LHCN-M2 (cell line): ENCODE measurements around the gene OR7A5. TPM values are rescaled to one million over a fixed set of nuclear protein-coding genes. Genes with fewer than 3 reads are reported as not detected.
"Not testable (repeated sequence)": the region's sequence is repeated elsewhere in the genome, so short reads cannot be mapped to it uniquely, and the experiment has no call there.

Experiments
- DNase-seq: peaks from one replicate; pipeline ENCODE4 v3.0.0-alpha.2; 2012; ENCODE audit warnings: low read depth
- polyA plus RNA-seq: library from polyadenylated mRNA; unstranded; fragments of >200 nt; gene quantifications from one replicate; pipeline ENCODE4 v1.2.1, GENCODE V29; 2012; ENCODE audit warnings: missing spikeins
- total RNA-seq: library from RNA; depleted of rRNA; stranded (reverse); fragments of >200 nt; gene quantifications from 2 replicates; pipeline ENCODE4 v1.2.3, GENCODE V29; 2014; rRNA removed

OR7A5 gene
- total RNA-seq = 0.06 and 0.34 TPM in 2 replicates
- polyA plus RNA-seq = not detected

DNA sequence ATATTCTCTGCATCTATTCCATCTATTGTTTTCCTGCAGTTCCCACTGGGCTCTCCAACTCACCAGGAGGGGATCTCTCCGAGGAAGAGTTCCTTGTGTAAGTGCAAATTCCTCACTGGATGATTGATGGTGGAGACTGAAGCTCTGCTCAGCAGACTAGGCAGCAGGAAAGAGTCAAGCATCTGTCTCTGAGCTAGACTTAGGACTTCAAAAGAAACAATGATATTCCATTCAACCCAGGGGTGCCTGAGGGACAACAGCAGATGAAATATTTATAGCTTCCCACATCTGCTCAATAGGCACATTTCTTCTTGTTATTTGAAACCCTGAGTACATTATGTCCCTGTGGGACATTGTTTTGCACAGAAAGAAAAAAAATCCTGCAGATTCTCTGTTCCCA is at the start of gene OR7A5, which contains the start of gene OR7C1:
TSS of gene OR7A5 (minus strand) at position 175 of the 400 bp plus-strand sequence. CDS start 6,944 bp downstream, outside the sequence.
TSS of gene OR7C1 (minus strand) at position 175 of the 400 bp plus-strand sequence. CDS start 35,049 bp downstream, outside the sequence.
- DNase-seq = peak; percentile 89

GRCh38 chr19:14871619-14872230 is 36.7 kb upstream of the OR7A5 start:
- peak; percentile 4 for DNase-seq

GRCh38 chr19:14868497-14868896 is 33.5 kb upstream of the OR7A5 start:
- DNase-seq = no peak

DNA sequence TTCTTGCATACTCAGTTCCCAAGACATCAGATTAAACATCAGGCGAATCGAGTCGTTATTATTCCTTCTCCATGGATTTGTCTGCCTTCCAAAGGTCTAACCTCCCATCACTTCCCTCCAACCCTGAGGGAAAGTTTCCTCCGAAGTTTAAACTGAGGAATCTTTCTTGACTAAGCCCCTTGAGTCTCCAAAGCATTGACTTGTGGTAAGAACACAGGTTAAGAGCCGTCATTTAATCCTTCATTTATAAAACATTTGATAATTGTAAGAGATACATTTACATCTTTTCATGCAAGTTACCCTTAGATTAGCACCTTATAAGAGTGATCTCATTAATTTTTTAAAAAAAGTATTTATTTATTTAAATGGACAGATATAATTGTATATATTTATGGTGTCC is 13.8 kb upstream of the OR7A5 start, which contains the start of gene OR7A10:
TSS of gene OR7A10 (minus strand) at position 101 of the 400 bp plus-strand sequence. CDS start 7,045 bp downstream, outside the sequence.
- DNase-seq = no peak

DNA sequence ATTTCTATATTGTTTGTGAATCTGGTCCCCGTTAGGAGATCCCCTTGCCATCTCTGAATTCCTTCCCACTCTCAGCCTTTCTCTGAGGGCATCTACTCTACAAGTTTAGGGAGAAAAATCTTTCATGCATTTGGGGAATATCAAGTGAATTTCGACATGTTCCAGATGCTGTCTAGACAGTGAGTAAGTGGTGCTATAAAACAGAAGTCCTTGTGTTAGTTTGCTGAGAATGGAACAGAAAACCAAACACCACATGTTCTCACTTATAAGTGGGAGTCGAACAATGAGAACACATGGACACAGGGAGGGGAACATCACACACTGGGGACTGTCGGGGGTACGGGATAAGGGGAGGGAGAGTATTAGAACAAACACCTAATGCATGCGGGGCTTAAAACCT is 8.6 kb upstream of the OR7A5 start:
- peak; percentile 26 for DNase-seq

DNA sequence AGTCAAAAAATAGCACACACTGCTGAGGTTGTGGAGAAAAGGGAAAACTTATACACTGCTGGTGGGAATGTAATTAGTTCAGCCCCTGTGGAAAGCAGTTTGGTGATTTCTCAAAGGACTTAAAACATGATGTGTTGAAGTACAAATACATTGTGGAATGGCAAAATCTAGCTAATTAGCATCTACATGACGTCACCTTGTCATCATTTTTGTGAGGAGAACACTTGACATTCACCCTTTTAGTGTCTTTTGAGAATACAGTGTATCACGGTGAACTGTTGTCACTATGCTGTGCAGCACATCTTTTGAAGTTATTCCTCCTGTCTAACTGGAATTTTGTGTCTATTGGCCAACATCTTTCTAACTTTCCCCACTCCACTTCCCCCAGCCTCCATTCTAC is 8.2 kb upstream of the OR7A5 start:
- DNase-seq = no peak

DNA sequence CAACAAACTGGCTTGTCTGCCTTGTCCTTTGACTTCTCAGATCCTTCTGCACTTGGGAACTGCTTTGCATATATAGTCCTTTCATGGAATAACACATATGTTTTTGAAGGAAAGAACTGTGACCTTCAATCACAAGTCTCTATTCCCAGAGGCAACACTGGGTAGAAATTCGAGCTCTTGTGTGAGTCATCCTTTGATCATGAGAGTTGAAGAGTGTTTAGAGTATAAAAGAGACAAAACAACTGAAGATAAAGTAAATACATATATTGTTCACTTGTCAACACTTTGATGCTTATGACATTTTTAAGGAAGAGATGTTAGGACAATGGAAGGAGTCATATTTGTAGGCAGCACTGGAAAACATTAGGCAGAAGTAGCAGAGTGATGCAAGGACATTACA is 5.2 kb upstream of the OR7A5 start:
- peak; percentile 64 for DNase-seq

- DNase-seq = no peak
Measured at GRCh38 chr19:14837391-14837790, 2.4 kb upstream of the OR7A5 start.

- no peak for DNase-seq
Measured at GRCh38 chr19:14830702-14831101, 4.3 kb downstream of the OR7A5 start.

DNA sequence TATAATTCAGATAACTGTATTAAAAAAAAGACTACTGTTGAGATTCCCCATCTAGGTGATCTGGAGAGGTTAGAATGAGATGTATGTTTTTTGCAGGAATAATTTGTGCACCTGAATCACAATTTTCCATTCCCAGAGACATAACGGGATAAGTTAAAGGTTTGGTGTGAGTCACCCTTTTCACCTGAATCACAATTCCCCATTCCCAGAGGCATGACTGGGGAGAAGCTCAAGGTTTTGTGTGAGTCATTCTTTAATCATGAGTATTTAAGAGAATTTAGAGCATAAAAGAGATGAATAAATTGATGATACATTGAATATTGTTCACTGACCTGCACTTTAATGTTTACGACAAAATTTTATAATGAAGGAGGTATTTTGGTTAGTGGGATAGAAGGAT is 9.0 kb downstream of the OR7A5 start:
- DNase-seq = no peak

DNA sequence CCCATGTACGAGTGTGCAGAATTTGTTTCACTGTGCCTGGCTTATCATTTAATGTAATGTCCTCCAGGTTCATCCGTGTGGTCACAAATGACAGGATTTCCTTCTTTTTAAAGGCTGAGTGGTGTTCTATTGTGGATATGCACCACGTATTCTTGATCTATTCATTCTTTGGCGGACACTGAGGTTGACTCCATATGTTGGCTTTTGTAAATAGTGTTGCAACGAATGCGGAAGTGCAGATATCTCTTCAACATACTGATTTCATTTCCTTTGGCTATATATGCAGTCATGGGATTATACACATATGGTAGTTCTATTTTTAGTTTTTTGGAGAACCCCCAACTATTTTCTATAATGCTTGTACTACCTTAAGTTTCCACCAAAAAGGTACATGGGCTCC is 13.0 kb downstream of the OR7A5 start:
- DNase-seq = no peak

- no peak for DNase-seq
Measured at GRCh38 chr19:14818588-14818987, 16.4 kb downstream of the OR7A5 start.

GRCh38 chr19:14817052-14817451 is 17.9 kb downstream of the OR7A5 start:
- DNase-seq = no peak

GRCh38 chr19:14814982-14815652 is 19.9 kb downstream of the OR7A5 start:
- DNase-seq = no peak

- no peak for DNase-seq
Measured at GRCh38 chr19:14809272-14810057, 25.5 kb downstream of the OR7A5 start.

DNA sequence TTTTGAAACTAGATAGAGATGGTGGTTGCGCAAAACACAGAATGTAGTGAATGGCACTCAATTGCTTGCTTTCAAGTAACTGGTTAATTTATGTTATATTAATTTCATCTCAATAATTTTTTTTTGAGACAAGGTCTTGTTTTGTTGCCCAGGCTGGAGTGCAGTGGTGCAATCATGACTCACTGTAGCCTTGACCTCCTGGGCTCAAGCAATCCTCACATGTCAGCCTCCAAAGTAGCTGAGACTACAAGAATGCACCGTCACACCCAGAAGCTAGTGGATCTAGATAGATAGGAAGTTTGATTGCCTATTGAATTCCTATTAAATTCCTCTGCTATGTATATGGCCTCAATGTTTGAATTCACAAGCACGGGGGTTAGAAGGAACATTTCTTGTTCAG is 30.2 kb downstream of the OR7A5 start:
- no peak for DNase-seq

GRCh38 chr19:14798760-14799159 is 36.2 kb downstream of the OR7A5 start:
- DNase-seq = no peak

DNA sequence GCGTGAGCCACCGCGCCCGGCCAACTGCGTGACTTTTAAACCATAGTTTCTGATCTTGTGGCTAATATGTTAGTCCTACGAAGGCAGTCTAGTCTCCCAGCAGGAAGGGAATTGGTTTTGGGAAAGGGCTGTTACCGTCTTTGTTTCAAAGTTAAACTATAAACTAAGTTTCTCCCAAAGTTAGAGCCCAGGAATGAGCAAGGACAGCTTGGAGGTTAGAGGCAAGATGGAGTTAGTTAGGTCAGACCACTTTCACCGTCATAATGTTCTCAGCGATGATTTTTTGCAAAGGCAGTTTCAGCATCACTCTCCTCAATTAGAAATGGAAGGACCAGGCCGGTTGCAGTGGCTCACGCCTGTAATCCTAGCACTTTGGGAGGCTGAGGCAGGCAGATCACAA is 39.0 kb downstream of the OR7A5 start:
- no peak for DNase-seq

GRCh38 chr19:14795078-14795721 is 39.8 kb downstream of the OR7A5 start:
- no peak for DNase-seq

- DNase-seq = not testable (repeated sequence)
Measured at GRCh38 chr19:14792250-14792649, 42.7 kb downstream of the OR7A5 start.

- DNase-seq = no peak
Measured at GRCh38 chr19:14786421-14786851, 48.5 kb downstream of the OR7A5 start.
